Peyer's patch (tissue), 4 donors: ENCODE measurements around the gene PARS2. TPM values are rescaled to one million over a fixed set of nuclear protein-coding genes. Genes with fewer than 3 reads are reported as not detected.

ENCODE experiments used
- DNase-seq, 3 donors: peaks; one replicate each; pipeline ENCODE4 v3.0.0-alpha.2; 2017 to 2019
- H3K27ac ChIP-seq, 4 donors: fragments of 200-600 bp; sonication (generic); one replicate each; pipeline ENCODE4 v1.5.1; 2016 to 2019
- H3K27me3 ChIP-seq, 2 donors: fragments of 200-600 bp; sonication (generic); one replicate each; pipeline ENCODE4 v1.5.1; 2019
- H3K36me3 ChIP-seq, 3 donors: fragments of 200-600 bp; sonication (generic); one replicate each; pipeline ENCODE4 v1.5.1; 2016 to 2019
- H3K4me1 ChIP-seq, 4 donors: fragments of 200-600 bp; sonication (generic); one replicate each; pipeline ENCODE4 v1.5.1; 2016 to 2019
- H3K4me3 ChIP-seq, 4 donors: fragments of 200-600 bp; sonication (generic); 1 replicate in 3 of 4; 2 replicates in 1 of 4; pipeline ENCODE4 v1.5.1; 2016 to 2019; ENCODE audit warnings: mild to moderate bottlenecking in 1 of 4
- H3K9me3 ChIP-seq, 4 donors: fragments of 200-600 bp; sonication (generic); one replicate each; pipeline ENCODE4 v1.5.1; 2016 to 2019; ENCODE audit warnings: mild to moderate bottlenecking in 1 of 4
- CTCF ChIP-seq, 6 experiments: fragments of 450-650 bp in 4 of 6; fragments of 200-600 bp in 2 of 6; sonication (generic) in 1 of 6; IDR thresholded peaks; one replicate each; pipeline ENCODE4 v1.5.1; 2017 to 2019; ENCODE audit warnings: antibody characterized with exemption in 6 of 6, mild to moderate bottlenecking in 3 of 6, moderate library complexity in 1 of 6
- POLR2A ChIP-seq, 2 donors: fragments of 450-650 bp; IDR thresholded peaks; one replicate each; pipeline ENCODE4 v1.5.1; 2017; ENCODE audit warnings: antibody characterized with exemption in 2 of 2, mild to moderate bottlenecking in 2 of 2, moderate library complexity in 2 of 2
- total RNA-seq, 4 donors: library from RNA; depleted of rRNA; stranded (reverse); fragments of >200 nt; gene quantifications; one replicate each; pipeline ENCODE4 v1.1.0, GENCODE V29; 2016

The PARS2 gene
- total RNA-seq, 4 donors from 2014 or later = 1.7 to 10.0 (median 5.8) TPM

GRCh38 chr1:54792686-54793282 is 28.5 kb upstream of the PARS2 start:
- H3K36me3 ChIP-seq = peaks cover 0 to 21% (median 0%) of the 10 kb centered on the region in 3 donors
- no peak for TF ChIP-seq CTCF (IDR thresholded peaks at IDR 0.05)
- TF ChIP-seq POLR2A (IDR thresholded peaks at IDR 0.05) = no peak
- peak overlapping the region in 2 of 4 donors; percentile 92 to 93 for H3K27ac ChIP-seq
- DNase-seq = peak in 1 of 3 donors; percentile 19
- no peak overlapping the region for H3K4me3 ChIP-seq
- peaks cover 0 to 37% (median 8%) of the 10 kb centered on the region in 4 donors for H3K4me1 ChIP-seq
- H3K9me3 ChIP-seq = peaks cover 0 to 3% (median 0%) of the 10 kb centered on the region in 4 donors
- no peaks in the 10 kb centered on the region for H3K27me3 ChIP-seq

GRCh38 chr1:54791880-54792522 is 27.7 kb upstream of the PARS2 start:
- peaks cover 0 to 29% (median 8%) of the 10 kb centered on the region in 4 donors for H3K4me1 ChIP-seq
- H3K27ac ChIP-seq = peak overlapping the region in 1 of 4 donors; percentile 92
- H3K36me3 ChIP-seq = peaks cover 0 to 29% (median 0%) of the 10 kb centered on the region in 3 donors
- TF ChIP-seq POLR2A (IDR thresholded peaks at IDR 0.05) = no peak
- peak; percentile 2 to 83 (median 60) for TF ChIP-seq CTCF (IDR thresholded peaks at IDR 0.05)
- peaks cover 0 to 3% (median 0%) of the 10 kb centered on the region in 4 donors for H3K9me3 ChIP-seq
- no peaks in the 10 kb centered on the region for H3K27me3 ChIP-seq
- peak in 1 of 3 donors; percentile 68 for DNase-seq
- no peak overlapping the region for H3K4me3 ChIP-seq

- Histone ChIP-seq H3K27ac (no peak overlapping the region), H3K4me1 (peaks cover 0 to 13% (median under 1%) of the 10 kb centered on the region in 4 donors), H3K36me3 (peaks cover 0 to 39% (median 0%) of the 10 kb centered on the region in 3 donors), H3K9me3 (peaks cover 0 to 3% (median 0%) of the 10 kb centered on the region in 4 donors), H3K27me3 (no peaks in the 10 kb centered on the region), H3K4me3 (no peak overlapping the region)
- no peak for TF ChIP-seq POLR2A (IDR thresholded peaks at IDR 0.05)
- no peak for DNase-seq
Measured at GRCh38 chr1:54788459-54788858, 24.1 kb upstream of the PARS2 start.

- Histone ChIP-seq H3K27ac (no peak overlapping the region), H3K9me3 (peaks cover 0 to 3% (median 0%) of the 10 kb centered on the region in 4 donors), H3K4me3 (no peak overlapping the region), H3K36me3 (peaks cover 0 to 39% (median 0%) of the 10 kb centered on the region in 3 donors), H3K27me3 (no peaks in the 10 kb centered on the region), H3K4me1 (peaks cover 0 to 4% (median 0%) of the 10 kb centered on the region in 4 donors)
- TF ChIP-seq POLR2A (IDR thresholded peaks at IDR 0.05) (no peak), CTCF (IDR thresholded peaks at IDR 0.05) (no peak)
- DNase-seq = no peak
Measured at GRCh38 chr1:54787604-54788003, 23.3 kb upstream of the PARS2 start.

- Histone ChIP-seq H3K27me3 (no peaks in the 10 kb centered on the region), H3K9me3 (no peaks in the 10 kb centered on the region), H3K4me3 (no peak overlapping the region), H3K36me3 (peaks cover 0 to 34% (median 0%) of the 10 kb centered on the region in 3 donors), H3K4me1 (no peaks in the 10 kb centered on the region), H3K27ac (no peak overlapping the region)
- TF ChIP-seq CTCF (IDR thresholded peaks at IDR 0.05) (no peak), POLR2A (IDR thresholded peaks at IDR 0.05) (no peak)
- DNase-seq = no peak
Measured at GRCh38 chr1:54786778-54787177, 22.5 kb upstream of the PARS2 start.

- TF ChIP-seq POLR2A (IDR thresholded peaks at IDR 0.05) (no peak), CTCF (IDR thresholded peaks at IDR 0.05) (no peak)
- DNase-seq = no peak
- H3K36me3 ChIP-seq = peaks cover 0 to 38% (median 0%) of the 10 kb centered on the region in 3 donors
Measured at GRCh38 chr1:54784066-54784465, 19.7 kb upstream of the PARS2 start.

More at GRCh38 chr1:54784066-54784465, 19.7 kb upstream of the PARS2 start:
- H3K27ac ChIP-seq = no peak overlapping the region
- H3K9me3 ChIP-seq = no peaks in the 10 kb centered on the region
- H3K27me3 ChIP-seq = no peaks in the 10 kb centered on the region
- no peak overlapping the region for H3K4me3 ChIP-seq
- no peaks in the 10 kb centered on the region for H3K4me1 ChIP-seq
